Astrocyte of the hippocampus (primary cell): ENCODE results near the gene ADD3.
"Not testable (repeated sequence)": the region's sequence is repeated elsewhere in the genome, so short reads cannot be mapped to it uniquely, and the experiment has no call there.

Experiments used
- DNase-seq: peaks from one replicate; pipeline ENCODE4 v3.0.0; 2011; ENCODE audit warnings: low read depth, low spot score

ADD3 gene

GRCh38 chr10:110032801-110033700 lies 25.3 kb downstream of the ADD3 start:
- peak; percentile 69 for DNase-seq

GRCh38 chr10:110033701-110034235 lies 26.0 kb downstream of the ADD3 start:
- peak; percentile 21 for DNase-seq

GRCh38 chr10:110034596-110034995 lies 26.8 kb downstream of the ADD3 start:
- no peak for DNase-seq

GRCh38 chr10:110035070-110035921 lies 27.5 kb downstream of the ADD3 start:
- DNase-seq, result no peak

GRCh38 chr10:110036640-110037039 lies 28.9 kb downstream of the ADD3 start:
- no peak for DNase-seq

GRCh38 chr10:110039254-110039653 lies 31.5 kb downstream of the ADD3 start:
- DNase-seq, result no peak

GRCh38 chr10:110040108-110040507 lies 32.3 kb downstream of the ADD3 start:
- no peak for DNase-seq

GRCh38 chr10:110040767-110041478 lies 33.1 kb downstream of the ADD3 start:
- DNase-seq, result peak; percentile 14

GRCh38 chr10:110041479-110041829 lies 33.7 kb downstream of the ADD3 start:
- no peak for DNase-seq

GRCh38 chr10:110042181-110042580 lies 34.4 kb downstream of the ADD3 start:
- DNase-seq, result peak; percentile 62

GRCh38 chr10:110042891-110043290 lies 35.1 kb downstream of the ADD3 start:
- no peak for DNase-seq

GRCh38 chr10:110044681-110045080 lies 36.9 kb downstream of the ADD3 start:
- no peak for DNase-seq

GRCh38 chr10:110045772-110046171 lies 38.0 kb downstream of the ADD3 start:
- DNase-seq, result no peak

GRCh38 chr10:110048145-110048544 lies 40.4 kb downstream of the ADD3 start:
- not testable (repeated sequence) for DNase-seq

- no peak for DNase-seq
Observed at GRCh38 chr10:110048781-110049180, 41.0 kb downstream of the ADD3 start.

- not testable (repeated sequence) for DNase-seq
Observed at GRCh38 chr10:110049889-110050591, 42.3 kb downstream of the ADD3 start.

- DNase-seq, result no peak
Observed at GRCh38 chr10:110051487-110051886, 43.7 kb downstream of the ADD3 start.

- DNase-seq, result no peak
Observed at GRCh38 chr10:110052916-110053315, 45.1 kb downstream of the ADD3 start.

GRCh38 chr10:110056822-110057221 lies 49.0 kb downstream of the ADD3 start:
- peak; percentile 71 for DNase-seq

GRCh38 chr10:110057456-110057855 lies 49.7 kb downstream of the ADD3 start:
- no peak for DNase-seq

GRCh38 chr10:110058212-110058611 lies 50.4 kb downstream of the ADD3 start:
- DNase-seq, result no peak
